GM12873 (cell line): Measurements from ENCODE around the gene SLC25A42.
A peak's percentile ranks its signal among the peaks of the same experiment; 100 is the strongest.

Source experiments
- CTCF ChIP-seq: IDR thresholded peaks from 2 replicates; pipeline ENCODE4 v1.5.1; 2012; ENCODE audit warnings: low read depth, mild to moderate bottlenecking, moderate library complexity, low read length, control low read depth; ENCODE audit not compliant: insufficient read depth; ENCODE audit errors: missing control alignments

Gene SLC25A42

GRCh38 chr19:19051478-19052213 lies 12.1 kb upstream of the SLC25A42 start:
- TF ChIP-seq CTCF, result no peak

- no peak for TF ChIP-seq CTCF
These were observed 10.9 kb upstream of the SLC25A42 start for GRCh38 chr19:19052921-19053320.

GRCh38 chr19:19053508-19054314 lies 10.1 kb upstream of the SLC25A42 start:
- TF ChIP-seq CTCF, result peak; percentile 76

GRCh38 chr19:19054315-19054938 lies 9.4 kb upstream of the SLC25A42 start:
- TF ChIP-seq CTCF, result no peak

- no peak for TF ChIP-seq CTCF
These were observed 8.8 kb upstream of the SLC25A42 start for GRCh38 chr19:19054939-19055440.

GRCh38 chr19:19055701-19056100 lies 8.1 kb upstream of the SLC25A42 start:
- TF ChIP-seq CTCF, result no peak
